ENCODE results near the gene SLC4A8. TPM values are rescaled to one million over a fixed set of nuclear protein-coding genes. Genes with fewer than 3 reads are reported as not detected.
A peak's percentile ranks its signal among the peaks of the same experiment; 100 is the strongest.

Gene SLC4A8
- polyA plus RNA-seq = 1.1 to 2.3 TPM (median 2.0 TPM) in 3 replicates
- polyA plus RNA-seq (2011; ENCODE audit: low read depth) = 1.7 TPM
- 0.95 and 1.5 TPM in 2 replicates for polyA plus RNA-seq (2011; cell fraction: cytosol; rRNA removed)
- 6.0 and 8.2 TPM in 2 replicates for polyA plus RNA-seq (2011; cell fraction: nucleus; rRNA removed)
- polyA plus RNA-seq (2012; ENCODE audit: low replicate concordance) = 0.65 and 0.87 TPM in 2 replicates
- 6.3 to 8.1 TPM (median 6.3 TPM) in 3 replicates for polyA minus RNA-seq
- 2.5 TPM for polyA minus RNA-seq (2011; cell fraction: cytosol; rRNA and poly(A)+ RNA removed)
- polyA minus RNA-seq (2011; cell fraction: nucleus; rRNA and poly(A)+ RNA removed) = 2.8 and 9.3 TPM in 2 replicates

DNA sequence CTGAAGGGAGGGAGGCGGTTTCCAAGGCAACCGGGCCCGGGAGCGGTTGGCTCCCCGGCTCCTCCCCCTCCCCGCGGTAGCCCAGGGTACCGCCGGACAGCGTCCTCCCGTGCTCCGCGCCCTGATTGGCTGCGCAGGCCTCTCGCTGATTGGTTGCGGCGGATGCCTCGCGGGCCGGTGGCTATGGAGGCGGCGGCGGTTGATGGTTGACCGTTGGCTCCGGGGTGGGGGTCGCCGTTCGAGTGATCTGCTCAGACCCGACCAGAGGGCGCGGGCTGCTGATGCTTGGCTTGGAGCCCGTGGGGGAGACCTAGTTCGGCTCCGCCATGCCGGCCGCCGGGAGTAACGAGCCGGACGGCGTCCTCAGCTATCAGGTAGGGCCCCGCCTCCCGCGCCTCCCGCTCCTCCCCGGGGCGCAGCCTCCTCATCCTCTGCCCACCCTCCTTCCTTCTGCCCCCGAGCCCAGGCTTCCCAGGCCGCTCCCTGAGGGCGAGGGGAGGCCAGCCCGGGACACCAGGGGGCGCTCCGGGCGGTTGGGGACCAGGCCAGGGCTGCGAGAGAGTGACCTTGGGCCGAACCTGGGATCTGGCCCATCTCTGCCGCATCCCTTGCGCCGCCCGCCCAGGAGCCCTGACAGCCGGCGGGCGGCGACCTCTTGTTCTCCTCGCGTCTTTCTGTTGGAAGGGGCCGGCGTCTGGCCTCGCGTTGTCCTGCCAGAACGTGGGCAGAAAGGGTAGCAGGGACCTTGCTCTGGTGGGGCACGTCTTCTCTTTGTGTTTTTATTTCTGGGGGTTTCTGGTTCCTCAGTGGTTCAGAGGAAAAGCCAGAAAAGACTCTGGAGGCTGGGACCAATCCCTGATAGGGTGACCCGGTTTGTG is at the start of gene SLC4A8:
Gene SLC4A8 (plus strand): TSS at position 170 of the 878 bp plus-strand sequence. CDS start 157 bp downstream, at position 327.
- Histone ChIP-seq H3K27me3 (ENCODE audit: control insufficient read depth, extremely low read depth, insufficient read depth, low read length) (peaks cover 15% of the 10 kb centered on the region), H3K9me3 (ENCODE audit: control insufficient read depth, low read depth, low read length) (no peaks in the 10 kb centered on the region), H3K79me2 (ENCODE audit: control insufficient read depth, insufficient read depth, low read length) (no peaks in the 10 kb centered on the region), H4K20me1 (ENCODE audit: control insufficient read depth, extremely low read depth, insufficient read depth, low read length) (no peaks in the 10 kb centered on the region), H3K27ac (ENCODE audit: control insufficient read depth, insufficient read depth, low read length) (no peak within 1 kb of the TSS), H3K4me3 (ENCODE audit: control insufficient read depth in 2 of 3, extremely low read depth in 1 of 3, insufficient read depth in 2 of 3, low read depth in 1 of 3, low read length in 3 of 3) (peak within 1 kb of the TSS; percentile 16 to 41 (median 37)), H2AFZ (ENCODE audit: control insufficient read depth, low read length) (peak within 1 kb of the TSS; percentile 15), H3K4me1 (ENCODE audit: control insufficient read depth, extremely low read depth, insufficient read depth, low read length) (no peaks in the 10 kb centered on the region), H3K9ac (ENCODE audit: control insufficient read depth, extremely low read depth, insufficient read depth, low read length) (no peak within 1 kb of the TSS), H3K9me1 (ENCODE audit: control insufficient read depth, extremely low read depth, insufficient read depth, low read length) (no peaks in the 10 kb centered on the region), H3K4me2 (ENCODE audit: control insufficient read depth, extremely low read depth, insufficient read depth, low read depth, low read length) (peak within 1 kb of the TSS; percentile 17), H3K36me3 (ENCODE audit: control insufficient read depth in 2 of 2, extremely low read depth in 1 of 2, insufficient read depth in 2 of 2, low read length in 2 of 2) (no peaks in the 10 kb centered on the region)
- TF ChIP-seq, protein P1, sequence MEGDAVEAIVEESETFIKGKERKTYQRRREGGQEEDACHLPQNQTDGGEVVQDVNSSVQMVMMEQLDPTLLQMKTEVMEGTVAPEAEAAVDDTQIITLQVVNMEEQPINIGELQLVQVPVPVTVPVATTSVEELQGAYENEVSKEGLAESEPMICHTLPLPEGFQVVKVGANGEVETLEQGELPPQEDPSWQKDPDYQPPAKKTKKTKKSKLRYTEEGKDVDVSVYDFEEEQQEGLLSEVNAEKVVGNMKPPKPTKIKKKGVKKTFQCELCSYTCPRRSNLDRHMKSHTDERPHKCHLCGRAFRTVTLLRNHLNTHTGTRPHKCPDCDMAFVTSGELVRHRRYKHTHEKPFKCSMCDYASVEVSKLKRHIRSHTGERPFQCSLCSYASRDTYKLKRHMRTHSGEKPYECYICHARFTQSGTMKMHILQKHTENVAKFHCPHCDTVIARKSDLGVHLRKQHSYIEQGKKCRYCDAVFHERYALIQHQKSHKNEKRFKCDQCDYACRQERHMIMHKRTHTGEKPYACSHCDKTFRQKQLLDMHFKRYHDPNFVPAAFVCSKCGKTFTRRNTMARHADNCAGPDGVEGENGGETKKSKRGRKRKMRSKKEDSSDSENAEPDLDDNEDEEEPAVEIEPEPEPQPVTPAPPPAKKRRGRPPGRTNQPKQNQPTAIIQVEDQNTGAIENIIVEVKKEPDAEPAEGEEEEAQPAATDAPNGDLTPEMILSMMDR (optimal IDR thresholded peaks at IDR 0.05 in 1 of 3, IDR thresholded peaks at IDR 0.05 in 1 of 3, conservative IDR thresholded peaks at IDR 0.05 in 1 of 3; ENCODE audit: extremely low read depth in 1 of 3, insufficient read depth in 2 of 3, low read length in 3 of 3) = peak; percentile 41 to 82 (median 69)
- peak; percentile 50 for TF ChIP-seq EZH2 (IDR thresholded peaks at IDR 0.05; ENCODE audit: low read length)
- DNase-seq (ENCODE audit: low read depth, low spot score) = no peak
- dilution Hi-C loops (cut with MboI; ENCODE audit: extremely low pct_ligation_motif_present, low sequenced_read_pairs) = no loop called here
- FAIRE-seq = no peak

DNA sequence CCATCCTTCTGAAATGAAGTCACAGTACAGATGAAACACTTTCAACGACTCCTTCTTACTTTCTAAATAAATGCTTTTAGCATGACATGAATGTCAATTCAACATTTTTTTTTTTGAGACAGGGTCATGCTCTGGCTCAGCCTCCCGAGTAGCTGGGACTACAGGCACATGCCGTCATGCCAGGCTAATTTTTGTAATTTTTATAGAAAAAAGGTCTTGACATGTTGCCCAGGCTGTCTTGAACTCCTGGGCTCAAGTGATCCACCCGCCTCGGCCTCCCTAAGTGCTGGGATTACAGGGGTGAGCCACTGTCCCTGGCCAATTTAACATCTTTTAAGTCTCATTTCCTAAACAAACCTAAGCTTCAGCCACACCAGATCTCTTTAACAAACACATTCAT is 49.8 kb upstream of the SLC4A8 start:
- dilution Hi-C loops (cut with MboI; ENCODE audit: extremely low pct_ligation_motif_present, low sequenced_read_pairs) = no loop called here
- Histone ChIP-seq H3K79me2 (ENCODE audit: control insufficient read depth, insufficient read depth, low read length) (peaks cover 4% of the 10 kb centered on the region), H3K9me1 (ENCODE audit: control insufficient read depth, extremely low read depth, insufficient read depth, low read length) (no peaks in the 10 kb centered on the region), H3K4me2 (ENCODE audit: control insufficient read depth, extremely low read depth, insufficient read depth, low read depth, low read length) (no peak overlapping the region), H3K27ac (ENCODE audit: control insufficient read depth, insufficient read depth, low read length) (no peak overlapping the region), H3K4me1 (ENCODE audit: control insufficient read depth, extremely low read depth, insufficient read depth, low read length) (peaks cover 20% of the 10 kb centered on the region), H3K36me3 (ENCODE audit: control insufficient read depth in 2 of 2, extremely low read depth in 1 of 2, insufficient read depth in 2 of 2, low read length in 2 of 2) (peaks cover 26 to 45% of the 10 kb centered on the region in 2 experiments), H3K9ac (ENCODE audit: control insufficient read depth, extremely low read depth, insufficient read depth, low read length) (no peak overlapping the region), H3K27me3 (ENCODE audit: control insufficient read depth, extremely low read depth, insufficient read depth, low read length) (no peaks in the 10 kb centered on the region), H4K20me1 (ENCODE audit: control insufficient read depth, extremely low read depth, insufficient read depth, low read length) (peaks cover 2% of the 10 kb centered on the region), H2AFZ (ENCODE audit: control insufficient read depth, low read length) (no peak overlapping the region), H3K4me3 (ENCODE audit: control insufficient read depth in 2 of 3, extremely low read depth in 1 of 3, insufficient read depth in 2 of 3, low read depth in 1 of 3, low read length in 3 of 3) (no peak overlapping the region), H3K9me3 (ENCODE audit: control insufficient read depth, low read depth, low read length) (no peaks in the 10 kb centered on the region)
- no peak for TF ChIP-seq EZH2 (IDR thresholded peaks at IDR 0.05; ENCODE audit: low read length)
- TF ChIP-seq, protein P1 (optimal IDR thresholded peaks at IDR 0.05 in 1 of 3, IDR thresholded peaks at IDR 0.05 in 1 of 3, conservative IDR thresholded peaks at IDR 0.05 in 1 of 3; ENCODE audit: extremely low read depth in 1 of 3, insufficient read depth in 2 of 3, low read length in 3 of 3) = no peak
- FAIRE-seq = no peak
- DNase-seq (ENCODE audit: low read depth, low spot score) = no peak
